Gastrocnemius medialis (tissue), 4 donors: ENCODE results near the gene TBX3. TPM values are rescaled to one million over a fixed set of nuclear protein-coding genes. Genes with fewer than 3 reads are reported as not detected.
"Not testable (repeated sequence)": the region's sequence is repeated elsewhere in the genome, so short reads cannot be mapped to it uniquely, and the experiment has no call there.

Source experiments
- ATAC-seq, 2 donors: fragments of 150-250 bp; one replicate each; pipeline ENCODE4 v1.9.1; 2016
- DNase-seq, 2 donors: peaks; one replicate each; pipeline ENCODE4 v3.0.0-alpha.2; 2019
- H3K27ac ChIP-seq, 4 donors: fragments of 200-600 bp; sonication (generic); 1 replicate in 1 of 4; 2 replicates in 3 of 4; pipeline ENCODE4 v1.5.1; 2016 to 2018; ENCODE audit warnings: mild to moderate bottlenecking in 2 of 4, moderate library complexity in 1 of 4
- H3K27me3 ChIP-seq, 3 donors: fragments of 200-600 bp; sonication (generic) in 2 of 3; 1 replicate in 1 of 3; 2 replicates in 2 of 3; pipeline versions ENCODE4 v1.5.1 to v1.6.0; 2016 to 2019; ENCODE audit warnings: mild to moderate bottlenecking in 1 of 3, moderate library complexity in 1 of 3
- H3K36me3 ChIP-seq, 2 donors: fragments of 200-600 bp; sonication (generic) in 1 of 2; one replicate each; pipeline ENCODE4 v1.5.1; 2017 to 2018
- H3K4me1 ChIP-seq, 2 donors: fragments of 200-600 bp; sonication (generic) in 1 of 2; one replicate each; pipeline ENCODE4 v1.5.1; 2016 to 2017; ENCODE audit warnings: mild to moderate bottlenecking in 2 of 2
- H3K4me3 ChIP-seq, 4 donors: fragments of 200-600 bp; sonication (generic) in 3 of 4; 1 replicate in 1 of 4; 2 replicates in 3 of 4; pipeline ENCODE4 v1.5.1; 2016 to 2019; ENCODE audit warnings: mild to moderate bottlenecking in 2 of 4
- H3K9me3 ChIP-seq, 3 donors: fragments of 200-600 bp; sonication (generic) in 2 of 3; 1 replicate in 1 of 3; 2 replicates in 2 of 3; pipeline ENCODE4 v1.5.1; 2016 to 2019
- CTCF ChIP-seq, 5 experiments: fragments of 450-650 bp in 3 of 5; fragments of 200-600 bp in 2 of 5; sonication (generic) in 2 of 5; IDR thresholded peaks in 4 of 5; conservative IDR thresholded peaks in 1 of 5; 1 replicate in 4 of 5; 2 replicates in 1 of 5; pipeline ENCODE4 v1.5.1; 2016 to 2019; ENCODE audit warnings: antibody characterized with exemption in 5 of 5, mild to moderate bottlenecking in 3 of 5, moderate library complexity in 3 of 5
- POLR2A ChIP-seq, 2 donors: fragments of 450-650 bp; IDR thresholded peaks; one replicate each; pipeline ENCODE4 v1.6.1; 2017; ENCODE audit warnings: antibody characterized with exemption in 2 of 2, mild to moderate bottlenecking in 2 of 2, moderate library complexity in 2 of 2
- in situ Hi-C, 4 donors: fragments of 200-750 bp; cut with MboI; loops; one replicate each; pipeline versions ENCODE4 v1.15.0 to v1.8.0; 2017; ENCODE audit warnings: low sequenced_read_pairs in 4 of 4
- intact Hi-C: fragments of 100-400 bp; cut with DNase I; formaldehyde crosslinking; loops from one replicate; pipeline ENCODE4 v1.15.1; 2023; ENCODE audit warnings: low total_unique reads
- total RNA-seq, 4 donors: library from RNA; depleted of rRNA; stranded (reverse); fragments of >200 nt; gene quantifications; one replicate each; pipeline versions ENCODE4 v1.1.0 to v1.2.3, GENCODE V29; 2016

TBX3 gene
- total RNA-seq: 10 to 100 TPM in 3 of 4 donors, 1 to 10 TPM in 1; 7.5 to 16.7 (median 11.9) TPM

DNA sequence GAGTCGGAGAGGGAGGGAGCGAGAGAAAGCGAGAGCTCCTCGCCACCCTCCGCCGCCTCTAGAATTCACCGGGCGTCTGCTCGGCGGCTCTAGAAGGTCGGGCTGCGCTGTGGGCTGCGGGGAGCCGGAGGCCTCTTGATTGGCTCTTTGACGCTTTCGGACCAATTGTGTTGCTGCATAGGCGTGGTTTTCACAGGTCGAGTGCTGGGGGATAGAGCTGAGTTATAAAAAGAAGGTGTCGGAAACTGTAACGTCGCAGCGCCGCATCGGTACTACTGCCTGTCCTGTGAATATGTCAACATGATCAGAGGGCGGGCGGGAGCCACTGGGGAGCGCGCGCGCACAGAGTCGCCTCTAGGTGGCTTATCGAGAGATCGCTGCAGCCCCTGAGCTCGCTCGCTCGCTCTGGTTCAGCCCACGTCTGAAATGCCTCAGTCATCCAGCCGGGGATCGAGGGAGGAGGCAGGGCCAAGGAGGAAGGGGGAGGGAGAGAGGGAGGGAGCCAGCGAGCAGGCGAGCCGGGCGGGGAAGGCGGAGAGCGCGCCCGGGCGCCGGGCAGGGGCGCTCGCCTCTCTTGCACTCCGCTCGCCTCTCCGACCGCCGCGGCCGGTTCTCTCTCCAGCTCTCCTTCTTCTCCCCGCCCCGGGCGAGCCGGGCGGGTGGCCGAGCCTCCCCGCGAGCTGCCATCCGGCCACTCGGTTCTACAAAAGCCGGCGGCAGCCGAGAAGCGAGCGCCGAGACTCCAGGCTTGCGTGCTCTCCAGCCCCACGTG is at the start of gene TBX3:
Gene TBX3 (minus strand): TSS at position 78 of the 772 bp plus-strand sequence. CDS start 975 bp downstream, outside the sequence.
- intact Hi-C loops (loop anchor here (1.0 to 10.0 kb wide), 5 partner anchors 15 to 771 kb away; no protein-coding TSS in a partner anchor), in situ Hi-C loops (loop anchor here in 1 of 4 donors (25.0 kb wide), 1 partner anchor 653 kb away; no protein-coding TSS in a partner anchor)
- H3K4me3 ChIP-seq: peak within 1 kb of the TSS; percentile 65 to 88 (median 76)
- H3K27me3 ChIP-seq: peaks cover 3 to 23% (median 15%) of the 10 kb centered on the region in 3 donors
- H3K36me3 ChIP-seq: peaks cover 0 to 8% of the 10 kb centered on the region in 2 donors
- peak within 1 kb of the TSS; percentile 85 to 97 (median 94) for H3K27ac ChIP-seq
- DNase-seq: peak; percentile 96 to 98
- no peaks in the 10 kb centered on the region for H3K9me3 ChIP-seq
- TF ChIP-seq POLR2A (IDR thresholded peaks at IDR 0.05): peak; percentile 94 to 99
- TF ChIP-seq CTCF (IDR thresholded peaks at IDR 0.05 in 4 of 5, conservative IDR thresholded peaks at IDR 0.05 in 1 of 5): peak; percentile 39 to 72 (median 67)
- ATAC-seq: peak; percentile 91 to 92
- H3K4me1 ChIP-seq: peaks cover 12 to 15% of the 10 kb centered on the region in 2 donors

DNA sequence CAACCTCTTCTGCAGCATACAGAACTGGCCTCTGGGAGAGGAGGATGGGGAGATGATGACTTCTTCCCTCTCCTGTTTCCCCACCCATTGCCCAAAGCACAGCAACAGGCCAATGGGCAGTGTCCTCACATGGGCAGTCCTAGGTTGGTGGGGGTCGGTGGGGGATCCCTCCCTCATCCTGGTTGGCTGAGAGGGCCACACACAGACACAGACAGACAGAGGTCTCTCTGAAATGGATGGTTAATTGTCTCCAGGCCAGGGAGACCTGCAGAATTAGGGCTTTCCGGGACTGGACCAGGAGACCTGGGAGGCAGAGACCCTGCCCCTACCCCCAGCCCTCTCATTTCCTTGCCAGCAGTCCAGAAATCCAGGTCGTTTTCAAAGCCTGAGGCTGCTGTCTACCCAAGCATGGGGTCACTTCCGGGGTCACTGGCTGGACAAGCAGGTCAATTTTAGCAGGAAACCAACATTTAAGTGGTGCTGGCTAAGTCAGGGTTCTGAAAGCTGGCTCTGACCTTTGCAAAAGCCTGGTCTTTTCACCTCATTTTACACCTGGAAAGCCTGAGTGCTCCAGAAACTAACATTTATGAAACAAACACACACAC is 48.6 kb upstream of the TBX3 start:
- Histone ChIP-seq H3K9me3 (no peaks in the 10 kb centered on the region), H3K36me3 (no peaks in the 10 kb centered on the region), H3K27ac (no peak overlapping the region), H3K27me3 (peaks cover 19 to 38% (median 24%) of the 10 kb centered on the region in 3 donors), H3K4me3 (no peak overlapping the region), H3K4me1 (no peaks in the 10 kb centered on the region)
- ATAC-seq (no peak), DNase-seq (no peak)
- intact Hi-C loops: no loop called here
- no peak for TF ChIP-seq CTCF (IDR thresholded peaks at IDR 0.05 in 4 of 5, conservative IDR thresholded peaks at IDR 0.05 in 1 of 5)
- no peak for TF ChIP-seq POLR2A (IDR thresholded peaks at IDR 0.05)
- in situ Hi-C loops: no loop called here

- Histone ChIP-seq H3K4me1 (peaks cover 0 to 5% of the 10 kb centered on the region in 2 donors), H3K27ac (no peak overlapping the region), H3K27me3 (peaks cover 2 to 12% (median 4%) of the 10 kb centered on the region in 3 donors), H3K9me3 (no peaks in the 10 kb centered on the region), H3K4me3 (no peak overlapping the region), H3K36me3 (no peaks in the 10 kb centered on the region)
- in situ Hi-C loops: no loop called here
- ATAC-seq: no peak
- no peak for DNase-seq
- intact Hi-C loops: no loop called here
- TF ChIP-seq POLR2A (IDR thresholded peaks at IDR 0.05) (no peak), CTCF (IDR thresholded peaks at IDR 0.05 in 4 of 5, conservative IDR thresholded peaks at IDR 0.05 in 1 of 5) (no peak)
Measured at GRCh38 chr12:114729731-114730130, 45.8 kb upstream of the TBX3 start.

GRCh38 chr12:114726092-114726710 is 42.2 kb upstream of the TBX3 start:
- Histone ChIP-seq H3K4me3 (no peak overlapping the region), H3K4me1 (peaks cover 0 to 5% of the 10 kb centered on the region in 2 donors), H3K36me3 (no peaks in the 10 kb centered on the region), H3K9me3 (no peaks in the 10 kb centered on the region), H3K27me3 (no peaks in the 10 kb centered on the region), H3K27ac (no peak overlapping the region)
- TF ChIP-seq POLR2A (IDR thresholded peaks at IDR 0.05) (no peak), CTCF (IDR thresholded peaks at IDR 0.05 in 4 of 5, conservative IDR thresholded peaks at IDR 0.05 in 1 of 5) (no peak)
- ATAC-seq (peak in 1 of 2 donors; percentile 79), DNase-seq (no peak)
- intact Hi-C loops: no loop called here
- in situ Hi-C loops: no loop called here

DNA sequence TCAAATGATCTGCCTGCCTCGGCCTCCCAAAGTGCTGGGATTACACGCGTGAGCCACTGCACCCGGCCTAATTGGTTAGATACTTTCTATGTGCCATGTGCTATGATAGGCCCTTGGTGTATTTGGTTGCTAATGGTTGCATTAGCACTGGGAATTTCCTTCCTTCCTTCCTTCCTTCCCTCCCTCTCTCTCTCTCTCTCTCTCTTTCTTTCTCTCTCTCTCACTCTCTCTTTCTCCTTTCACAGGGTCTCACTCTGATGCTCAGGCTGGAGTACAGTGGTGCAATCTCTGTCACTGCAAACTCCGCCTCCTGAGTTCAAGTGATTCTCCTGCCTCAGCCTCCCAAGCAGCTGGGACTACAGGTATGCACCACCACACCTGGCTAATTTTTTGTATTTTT is 38.2 kb upstream of the TBX3 start:
- H3K27me3 ChIP-seq, H3K27ac ChIP-seq, ATAC-seq, H3K36me3 ChIP-seq, H3K4me1 ChIP-seq, in situ Hi-C loops, H3K9me3 ChIP-seq, H3K4me3 ChIP-seq, DNase-seq, intact Hi-C loops: not testable (repeated sequence)
